SJCRH30 (cell line): ENCODE measurements around the gene PITPNC1. TPM values are rescaled to one million over a fixed set of nuclear protein-coding genes. Genes with fewer than 3 reads are reported as not detected.

Experiments used
- DNase-seq, 2 experiments: peaks; one replicate each; pipeline ENCODE4 v3.0.0-alpha.2; 2015 to 2020
- H3K27ac ChIP-seq: fragments of 250-450 bp; sonication (Bioruptor Pico); 2 replicates; pipeline ENCODE4 v1.5.1; 2020; ENCODE audit warnings: mild to moderate bottlenecking, moderate library complexity
- H3K27me3 ChIP-seq: fragments of 250-450 bp; sonication (Bioruptor Pico); 2 replicates; pipeline ENCODE4 v1.5.1; 2020; ENCODE audit warnings: mild to moderate bottlenecking, moderate library complexity
- H3K36me3 ChIP-seq: fragments of 250-450 bp; sonication (Bioruptor Pico); 2 replicates; pipeline ENCODE4 v1.5.1; 2020; ENCODE audit warnings: mild to moderate bottlenecking, moderate library complexity
- H3K4me1 ChIP-seq: fragments of 250-450 bp; sonication (Bioruptor Pico); 2 replicates; pipeline ENCODE4 v1.5.1; 2020; ENCODE audit warnings: mild to moderate bottlenecking, moderate library complexity
- H3K4me3 ChIP-seq: fragments of 250-450 bp; sonication (Bioruptor Pico); 2 replicates; pipeline ENCODE4 v1.5.1; 2020; ENCODE audit warnings: mild to moderate bottlenecking, moderate library complexity
- H3K9me3 ChIP-seq: fragments of 250-450 bp; sonication (Bioruptor Pico); replicated peaks from 2 replicates; pipeline ENCODE4 v1.5.1; 2020; ENCODE audit warnings: mild to moderate bottlenecking, moderate library complexity
- total RNA-seq: library from RNA; depleted of rRNA; stranded (reverse); fragments of >200 nt; shearing (Covaris generic); gene quantifications from 2 replicates; pipeline ENCODE4 v1.2.3, GENCODE V29; 2014

PITPNC1 gene
- total RNA-seq, 1 experiment from 2014 or later, result 3.5 TPM

- H3K9me3 ChIP-seq, result no peaks in the 10 kb centered on the region
- H3K4me3 ChIP-seq, result no peak overlapping the region
- DNase-seq, result no peak
- H3K36me3 ChIP-seq, result no peaks in the 10 kb centered on the region
- no peaks in the 10 kb centered on the region for H3K27me3 ChIP-seq
- H3K27ac ChIP-seq, result no peak overlapping the region
- H3K4me1 ChIP-seq, result no peaks in the 10 kb centered on the region
Measured at GRCh38 chr17:67442787-67443624, 65.9 kb downstream of the PITPNC1 start.

DNA sequence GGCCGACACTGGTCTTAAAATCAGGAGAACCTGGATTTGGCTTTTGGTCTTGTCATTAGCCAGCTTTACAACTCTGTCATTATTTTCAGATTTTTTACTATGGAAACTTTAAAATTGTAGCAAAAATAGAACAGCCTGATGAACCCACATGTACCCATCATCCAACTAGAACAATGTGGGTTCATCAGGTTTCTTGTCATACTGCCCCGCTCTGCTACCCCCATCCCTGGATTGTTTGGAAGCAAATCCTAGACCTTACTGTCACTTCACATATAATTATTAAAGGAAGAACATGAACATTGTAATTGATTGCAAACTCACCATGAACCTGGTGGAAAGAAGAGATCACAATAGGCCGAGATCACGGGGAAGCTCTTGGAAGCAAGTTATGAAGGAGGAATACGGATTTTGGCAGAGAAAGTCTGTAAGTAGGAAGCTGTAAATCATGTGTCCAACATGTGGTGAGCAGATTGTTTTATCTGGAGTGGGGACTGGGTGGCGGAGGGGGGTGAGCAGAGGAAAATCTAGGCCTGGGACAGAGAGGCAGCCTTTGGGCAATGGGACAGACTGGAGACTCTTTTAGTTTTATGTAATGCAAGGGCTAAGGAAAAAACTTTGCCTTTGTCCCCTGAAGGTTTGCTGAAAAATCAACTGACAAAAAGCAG lies 67.0 kb downstream of the PITPNC1 start:
- Histone ChIP-seq H3K36me3 (no peaks in the 10 kb centered on the region), H3K27me3 (no peaks in the 10 kb centered on the region), H3K4me1 (no peaks in the 10 kb centered on the region), H3K27ac (no peak overlapping the region), H3K4me3 (no peak overlapping the region), H3K9me3 (no peaks in the 10 kb centered on the region)
- no peak for DNase-seq

- no peak for DNase-seq
- H3K27ac ChIP-seq, result no peak overlapping the region
- no peaks in the 10 kb centered on the region for H3K4me1 ChIP-seq
- H3K27me3 ChIP-seq, result no peaks in the 10 kb centered on the region
- H3K4me3 ChIP-seq, result no peak overlapping the region
- no peaks in the 10 kb centered on the region for H3K9me3 ChIP-seq
- H3K36me3 ChIP-seq, result no peaks in the 10 kb centered on the region
Measured at GRCh38 chr17:67448449-67448848, 71.4 kb downstream of the PITPNC1 start.

- Histone ChIP-seq H3K36me3 (no peaks in the 10 kb centered on the region), H3K27ac (no peak overlapping the region), H3K4me1 (no peaks in the 10 kb centered on the region), H3K9me3 (no peaks in the 10 kb centered on the region), H3K4me3 (no peak overlapping the region), H3K27me3 (no peaks in the 10 kb centered on the region)
- no peak for DNase-seq
Measured at GRCh38 chr17:67449065-67449464, 72.0 kb downstream of the PITPNC1 start.

DNA sequence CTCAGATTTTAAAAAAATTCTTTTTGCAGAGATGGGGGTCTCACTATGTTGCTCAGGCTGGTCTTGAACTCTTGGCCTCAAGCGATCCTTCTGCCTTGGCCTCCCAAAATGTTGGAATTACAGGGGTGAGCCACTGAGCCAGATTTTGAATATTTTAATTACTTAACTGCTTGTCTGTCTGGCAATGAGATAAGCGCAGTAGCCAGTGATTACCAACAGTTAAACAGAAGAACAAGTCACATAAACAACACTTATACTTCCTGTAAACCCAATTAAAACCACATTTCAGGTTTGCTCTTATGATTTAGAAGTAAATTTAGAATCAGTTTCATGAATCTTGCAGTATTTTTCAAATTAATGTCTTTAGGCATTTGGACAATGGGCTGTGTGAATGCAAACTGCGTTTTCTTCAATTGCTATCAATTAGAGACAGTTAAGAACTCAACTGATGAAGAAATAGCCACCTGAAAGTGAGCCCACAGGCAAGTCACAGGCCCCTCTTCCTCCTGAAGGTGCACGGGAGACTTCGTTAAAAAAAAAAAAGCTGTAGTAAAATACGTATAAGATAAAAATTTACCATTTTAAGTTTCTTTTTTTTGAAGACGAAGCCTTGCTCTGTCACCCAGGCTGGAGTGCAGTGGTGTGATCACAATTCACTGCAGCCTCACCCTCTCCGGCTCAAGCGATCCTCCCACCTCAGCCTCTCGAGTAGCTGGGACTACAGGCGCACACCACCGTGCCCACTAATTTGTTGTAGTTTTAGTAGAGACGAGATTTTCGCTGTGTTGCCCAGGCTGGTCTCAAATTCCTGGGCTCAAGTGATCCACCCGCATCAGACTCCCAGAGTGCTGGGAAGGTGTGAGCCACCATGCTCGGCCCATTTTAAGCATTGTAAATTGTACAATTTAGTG lies 73.0 kb downstream of the PITPNC1 start:
- Histone ChIP-seq H3K4me1 (no peaks in the 10 kb centered on the region), H3K36me3 (no peaks in the 10 kb centered on the region), H3K4me3 (no peak overlapping the region), H3K9me3 (no peaks in the 10 kb centered on the region), H3K27ac (no peak overlapping the region), H3K27me3 (no peaks in the 10 kb centered on the region)
- DNase-seq, result no peak

- no peaks in the 10 kb centered on the region for H3K36me3 ChIP-seq
- no peak for DNase-seq
- no peaks in the 10 kb centered on the region for H3K27me3 ChIP-seq
- H3K4me3 ChIP-seq, result no peak overlapping the region
- no peaks in the 10 kb centered on the region for H3K4me1 ChIP-seq
- H3K27ac ChIP-seq, result no peak overlapping the region
- peaks cover 3% of the 10 kb centered on the region; the same call in 1 of the 2 replicates for H3K9me3 ChIP-seq
Measured at GRCh38 chr17:67452681-67453554, 75.8 kb downstream of the PITPNC1 start.

GRCh38 chr17:67456103-67456502 lies 79.0 kb downstream of the PITPNC1 start:
- no peak for DNase-seq
- Histone ChIP-seq H3K4me3 (no peak overlapping the region), H3K27ac (no peak overlapping the region), H3K9me3 (peaks cover 7% of the 10 kb centered on the region; the same call in 1 of the 2 replicates), H3K4me1 (no peaks in the 10 kb centered on the region), H3K36me3 (no peaks in the 10 kb centered on the region), H3K27me3 (no peaks in the 10 kb centered on the region)

DNA sequence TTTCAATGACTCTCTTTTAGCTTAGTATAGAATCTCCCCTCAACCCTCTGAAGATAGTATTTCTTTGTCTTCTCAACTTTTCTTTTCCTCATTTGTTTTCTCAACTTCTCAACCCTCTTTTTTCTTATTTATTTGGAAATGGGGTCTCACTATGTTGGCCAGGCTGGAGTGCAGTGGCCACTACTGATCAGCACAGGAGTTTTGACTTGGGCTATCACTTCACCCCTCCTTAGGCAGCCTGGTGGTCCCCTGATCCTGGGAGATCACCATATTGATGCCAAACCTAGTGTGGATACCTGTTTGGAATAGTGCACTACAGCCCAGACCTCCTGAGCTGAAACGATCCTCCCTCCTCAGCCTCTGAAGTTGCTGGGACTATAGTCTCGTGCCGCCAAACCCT lies 79.8 kb downstream of the PITPNC1 start:
- no peaks in the 10 kb centered on the region for H3K4me1 ChIP-seq
- H3K27me3 ChIP-seq, result no peaks in the 10 kb centered on the region
- H3K4me3 ChIP-seq, result no peak overlapping the region
- no peaks in the 10 kb centered on the region for H3K36me3 ChIP-seq
- H3K9me3 ChIP-seq, result peaks cover 7% of the 10 kb centered on the region; the same call in 1 of the 2 replicates
- DNase-seq, result no peak
- H3K27ac ChIP-seq, result no peak overlapping the region

DNA sequence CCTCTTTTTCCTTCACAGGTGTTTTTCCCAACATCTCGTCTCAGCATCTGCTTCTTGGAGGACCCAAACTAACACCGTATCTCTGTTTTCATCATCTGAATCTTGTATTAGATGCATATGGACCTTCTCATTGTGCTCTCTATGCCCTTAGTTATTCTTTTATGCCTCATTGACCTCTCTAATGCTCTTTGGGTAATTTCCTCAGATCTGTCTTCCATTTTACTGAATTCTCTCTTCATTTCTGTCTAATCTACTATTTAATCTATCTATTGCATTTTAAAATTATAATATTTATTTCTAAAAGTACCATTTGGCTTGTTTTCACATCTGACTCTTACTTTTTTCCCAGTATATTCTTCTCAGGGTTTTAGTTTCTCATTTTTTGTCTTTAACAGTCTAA lies 81.1 kb downstream of the PITPNC1 start:
- Histone ChIP-seq H3K4me1 (no peaks in the 10 kb centered on the region), H3K36me3 (no peaks in the 10 kb centered on the region)

DNA sequence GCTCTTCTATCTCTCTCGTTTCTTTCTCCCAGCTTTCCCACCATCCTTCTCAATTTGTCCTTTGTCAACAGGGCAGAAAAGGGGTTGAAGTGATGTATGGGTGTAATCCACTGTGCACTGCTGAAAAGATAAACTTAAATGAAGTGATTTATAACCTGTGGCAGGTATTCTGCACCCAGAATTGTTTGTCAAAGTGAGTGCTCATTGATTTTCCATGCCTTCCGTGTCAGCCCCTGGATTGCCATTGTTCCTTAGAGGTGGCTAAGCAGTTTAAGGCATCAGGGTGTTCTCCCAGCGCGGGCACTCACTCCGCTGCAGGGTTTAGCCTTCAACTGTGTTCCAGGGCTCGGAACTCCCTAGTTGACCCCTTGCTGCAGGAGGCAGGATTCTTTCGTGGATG lies 82.9 kb downstream of the PITPNC1 start:
- Histone ChIP-seq H3K4me3 (no peak overlapping the region), H3K4me1 (no peaks in the 10 kb centered on the region), H3K27ac (no peak overlapping the region), H3K27me3 (no peaks in the 10 kb centered on the region), H3K9me3 (peaks cover 7% of the 10 kb centered on the region; the same call in 1 of the 2 replicates), H3K36me3 (no peaks in the 10 kb centered on the region)
- DNase-seq, result no peak

More for the DNA sequence above, 81.1 kb downstream of the PITPNC1 start:
- H3K27ac ChIP-seq, result no peak overlapping the region
- peaks cover 7% of the 10 kb centered on the region; the same call in 1 of the 2 replicates for H3K9me3 ChIP-seq
- no peaks in the 10 kb centered on the region for H3K27me3 ChIP-seq
- no peak overlapping the region for H3K4me3 ChIP-seq
- no peak for DNase-seq

- Histone ChIP-seq H3K27me3 (no peaks in the 10 kb centered on the region), H3K4me3 (no peak overlapping the region), H3K36me3 (no peaks in the 10 kb centered on the region), H3K27ac (no peak overlapping the region), H3K9me3 (peaks cover 7% of the 10 kb centered on the region; the same call in 1 of the 2 replicates), H3K4me1 (0 out of 2 replicates have a peak, but pooled peaks cover under 1% of the 10 kb centered on the region)
- no peak for DNase-seq
Measured at GRCh38 chr17:67461228-67461780, 84.2 kb downstream of the PITPNC1 start.

DNA sequence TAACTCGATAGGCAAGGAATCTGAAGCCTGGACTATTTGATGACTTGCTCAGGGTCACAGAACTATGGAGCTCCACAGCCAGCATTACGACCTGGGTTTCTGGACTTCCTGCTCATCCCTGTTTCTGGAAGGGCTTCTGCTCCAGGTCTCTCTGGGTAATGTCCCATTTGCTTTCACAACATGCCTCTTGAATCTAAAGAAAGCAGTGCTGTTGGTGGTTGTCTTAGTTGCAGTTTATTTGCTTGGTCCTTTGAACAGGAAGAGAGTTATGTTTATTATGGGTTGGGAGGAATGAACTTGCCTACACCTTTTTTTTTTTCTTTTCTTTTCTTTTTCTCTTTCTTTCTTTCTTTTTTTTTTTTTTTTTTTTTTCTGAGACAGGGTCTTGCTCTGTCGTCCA lies 84.8 kb downstream of the PITPNC1 start:
- no peaks in the 10 kb centered on the region for H3K36me3 ChIP-seq
- no peak overlapping the region for H3K27ac ChIP-seq
- H3K4me3 ChIP-seq, result no peak overlapping the region
- no peak for DNase-seq
- H3K9me3 ChIP-seq, result peaks cover 7% of the 10 kb centered on the region; the same call in 1 of the 2 replicates
- H3K4me1 ChIP-seq, result 0 out of 2 replicates have a peak, but pooled peaks cover 3% of the 10 kb centered on the region
- no peaks in the 10 kb centered on the region for H3K27me3 ChIP-seq

- no peak for DNase-seq
- Histone ChIP-seq H3K27me3 (no peaks in the 10 kb centered on the region), H3K27ac (no peak overlapping the region), H3K4me1 (peaks cover 30% of the 10 kb centered on the region), H3K36me3 (no peaks in the 10 kb centered on the region), H3K9me3 (no peaks in the 10 kb centered on the region; the same call in 1 of the 2 replicates), H3K4me3 (no peak overlapping the region)
Measured at GRCh38 chr17:67466251-67466796, 89.2 kb downstream of the PITPNC1 start.
